ENCODE data around the gene KDM4B.
"Not testable (repeated sequence)": the region's sequence is repeated elsewhere in the genome, so short reads cannot be mapped to it uniquely, and the experiment has no call there.

The KDM4B gene

GRCh38 chr19:4968462-4969291 is at the start of gene KDM4B:
TSS of gene KDM4B (plus strand) at chr19:4969113. CDS start at chr19:5032891, 63,778 bp downstream.
- DNase-seq (ENCODE audit: low read depth): peak; percentile 97

- no peak for DNase-seq (ENCODE audit: low read depth)
These were observed 46.2 kb upstream of the KDM4B start for GRCh38 chr19:4922530-4923275.

- DNase-seq (ENCODE audit: low read depth): no peak
These were observed 45.6 kb upstream of the KDM4B start for GRCh38 chr19:4923276-4923747.

GRCh38 chr19:4929186-4929585 is 39.7 kb upstream of the KDM4B start:
- no peak for DNase-seq (ENCODE audit: low read depth)

GRCh38 chr19:4930664-4931063 is 38.2 kb upstream of the KDM4B start:
- no peak for DNase-seq (ENCODE audit: low read depth)

- DNase-seq (ENCODE audit: low read depth): no peak
These were observed 36.2 kb upstream of the KDM4B start for GRCh38 chr19:4932711-4933110.

GRCh38 chr19:4933528-4933927 is 35.4 kb upstream of the KDM4B start:
- DNase-seq (ENCODE audit: low read depth): no peak

GRCh38 chr19:4935444-4935843 is 33.5 kb upstream of the KDM4B start:
- DNase-seq (ENCODE audit: low read depth): no peak

GRCh38 chr19:4937060-4937459 is 31.9 kb upstream of the KDM4B start:
- no peak for DNase-seq (ENCODE audit: low read depth)

GRCh38 chr19:4938461-4938860 is 30.5 kb upstream of the KDM4B start:
- DNase-seq (ENCODE audit: low read depth): not testable (repeated sequence)

GRCh38 chr19:4939466-4939865 is 29.4 kb upstream of the KDM4B start:
- DNase-seq (ENCODE audit: low read depth): no peak

GRCh38 chr19:4941638-4942169 is 27.2 kb upstream of the KDM4B start:
- not testable (repeated sequence) for DNase-seq (ENCODE audit: low read depth)

- DNase-seq (ENCODE audit: low read depth): not testable (repeated sequence)
These were observed 18.3 kb upstream of the KDM4B start for GRCh38 chr19:4950650-4951049.

GRCh38 chr19:4951656-4952055 is 17.3 kb upstream of the KDM4B start:
- DNase-seq (ENCODE audit: low read depth): no peak

GRCh38 chr19:4952945-4953344 is 16.0 kb upstream of the KDM4B start:
- DNase-seq (ENCODE audit: low read depth): no peak

GRCh38 chr19:4954320-4955149 is 14.4 kb upstream of the KDM4B start:
- DNase-seq (ENCODE audit: low read depth): not testable (repeated sequence)

- no peak for DNase-seq (ENCODE audit: low read depth)
These were observed 13.6 kb upstream of the KDM4B start for GRCh38 chr19:4955274-4955673.

GRCh38 chr19:4957981-4958380 is 10.9 kb upstream of the KDM4B start:
- no peak for DNase-seq (ENCODE audit: low read depth)

- DNase-seq (ENCODE audit: low read depth): no peak
These were observed 6.8 kb upstream of the KDM4B start for GRCh38 chr19:4962085-4962619.

- no peak for DNase-seq (ENCODE audit: low read depth)
These were observed 3.9 kb upstream of the KDM4B start for GRCh38 chr19:4965061-4965460.

- DNase-seq (ENCODE audit: low read depth): no peak
These were observed 2.3 kb upstream of the KDM4B start for GRCh38 chr19:4966591-4966990.
